Gastrocnemius medialis (tissue), 4 donors: ENCODE results near the gene IFNGR2. TPM values are rescaled to one million over a fixed set of nuclear protein-coding genes. Genes with fewer than 3 reads are reported as not detected.
"Not testable (repeated sequence)": the region's sequence is repeated elsewhere in the genome, so short reads cannot be mapped to it uniquely, and the experiment has no call there.

Source experiments
- ATAC-seq, 2 donors: fragments of 150-250 bp; one replicate each; pipeline ENCODE4 v1.9.1; 2016
- DNase-seq, 2 donors: peaks; one replicate each; pipeline ENCODE4 v3.0.0-alpha.2; 2019
- H3K27ac ChIP-seq, 4 donors: fragments of 200-600 bp; sonication (generic); 1 replicate in 1 of 4; 2 replicates in 3 of 4; pipeline ENCODE4 v1.5.1; 2016 to 2018; ENCODE audit warnings: mild to moderate bottlenecking in 2 of 4, moderate library complexity in 1 of 4
- H3K27me3 ChIP-seq, 3 donors: fragments of 200-600 bp; sonication (generic) in 2 of 3; 1 replicate in 1 of 3; 2 replicates in 2 of 3; pipeline versions ENCODE4 v1.5.1 to v1.6.0; 2016 to 2019; ENCODE audit warnings: mild to moderate bottlenecking in 1 of 3, moderate library complexity in 1 of 3
- H3K36me3 ChIP-seq, 2 donors: fragments of 200-600 bp; sonication (generic) in 1 of 2; one replicate each; pipeline ENCODE4 v1.5.1; 2017 to 2018
- H3K4me1 ChIP-seq, 2 donors: fragments of 200-600 bp; sonication (generic) in 1 of 2; one replicate each; pipeline ENCODE4 v1.5.1; 2016 to 2017; ENCODE audit warnings: mild to moderate bottlenecking in 2 of 2
- H3K4me3 ChIP-seq, 4 donors: fragments of 200-600 bp; sonication (generic) in 3 of 4; 1 replicate in 1 of 4; 2 replicates in 3 of 4; pipeline ENCODE4 v1.5.1; 2016 to 2019; ENCODE audit warnings: mild to moderate bottlenecking in 2 of 4
- H3K9me3 ChIP-seq, 3 donors: fragments of 200-600 bp; sonication (generic) in 2 of 3; 1 replicate in 1 of 3; 2 replicates in 2 of 3; pipeline ENCODE4 v1.5.1; 2016 to 2019
- POLR2A ChIP-seq, 2 donors: fragments of 450-650 bp; IDR thresholded peaks; one replicate each; pipeline ENCODE4 v1.6.1; 2017; ENCODE audit warnings: antibody characterized with exemption in 2 of 2, mild to moderate bottlenecking in 2 of 2, moderate library complexity in 2 of 2
- in situ Hi-C, 4 donors: fragments of 200-750 bp; cut with MboI; loops; one replicate each; pipeline versions ENCODE4 v1.15.0 to v1.8.0; 2017; ENCODE audit warnings: low sequenced_read_pairs in 4 of 4
- intact Hi-C: fragments of 100-400 bp; cut with DNase I; formaldehyde crosslinking; loops from one replicate; pipeline ENCODE4 v1.15.1; 2023; ENCODE audit warnings: low total_unique reads
- total RNA-seq, 4 donors: library from RNA; depleted of rRNA; stranded (reverse); fragments of >200 nt; gene quantifications; one replicate each; pipeline versions ENCODE4 v1.1.0 to v1.2.3, GENCODE V29; 2016
- TF ChIP-seq, protein P1 (sequence below), 5 experiments: fragments of 450-650 bp in 3 of 5; fragments of 200-600 bp in 2 of 5; sonication (generic) in 2 of 5; IDR thresholded peaks in 4 of 5; conservative IDR thresholded peaks in 1 of 5; 1 replicate in 4 of 5; 2 replicates in 1 of 5; pipeline ENCODE4 v1.5.1; 2016 to 2019; ENCODE audit warnings: antibody characterized with exemption in 5 of 5, mild to moderate bottlenecking in 3 of 5, moderate library complexity in 3 of 5

Gene IFNGR2
- total RNA-seq, 4 donors from 2014 or later = 13.9 to 27.6 (median 24.2) TPM

- no peak overlapping the region for H3K4me3 ChIP-seq
- no peaks in the 10 kb centered on the region for H3K36me3 ChIP-seq
- H3K27ac ChIP-seq = peak overlapping the region; percentile 17 to 31 (median 28)
- H3K9me3 ChIP-seq = no peaks in the 10 kb centered on the region
- in situ Hi-C loops (loop anchor here in 3 of 4 donors (5.0 to 25.0 kb wide), 5 partner anchors 80 to 507 kb away; no protein-coding TSS in a partner anchor), intact Hi-C loops (loop anchor here (5.0 kb wide), 1 partner anchor 42 kb away; the partner anchor contains the start of gene IFNGR2)
- peaks cover 0 to 3% of the 10 kb centered on the region in 2 donors for H3K4me1 ChIP-seq
- DNase-seq (no peak), ATAC-seq (no peak)
- H3K27me3 ChIP-seq = no peaks in the 10 kb centered on the region
- TF ChIP-seq POLR2A (IDR thresholded peaks at IDR 0.05) = no peak
- TF ChIP-seq, protein P1, sequence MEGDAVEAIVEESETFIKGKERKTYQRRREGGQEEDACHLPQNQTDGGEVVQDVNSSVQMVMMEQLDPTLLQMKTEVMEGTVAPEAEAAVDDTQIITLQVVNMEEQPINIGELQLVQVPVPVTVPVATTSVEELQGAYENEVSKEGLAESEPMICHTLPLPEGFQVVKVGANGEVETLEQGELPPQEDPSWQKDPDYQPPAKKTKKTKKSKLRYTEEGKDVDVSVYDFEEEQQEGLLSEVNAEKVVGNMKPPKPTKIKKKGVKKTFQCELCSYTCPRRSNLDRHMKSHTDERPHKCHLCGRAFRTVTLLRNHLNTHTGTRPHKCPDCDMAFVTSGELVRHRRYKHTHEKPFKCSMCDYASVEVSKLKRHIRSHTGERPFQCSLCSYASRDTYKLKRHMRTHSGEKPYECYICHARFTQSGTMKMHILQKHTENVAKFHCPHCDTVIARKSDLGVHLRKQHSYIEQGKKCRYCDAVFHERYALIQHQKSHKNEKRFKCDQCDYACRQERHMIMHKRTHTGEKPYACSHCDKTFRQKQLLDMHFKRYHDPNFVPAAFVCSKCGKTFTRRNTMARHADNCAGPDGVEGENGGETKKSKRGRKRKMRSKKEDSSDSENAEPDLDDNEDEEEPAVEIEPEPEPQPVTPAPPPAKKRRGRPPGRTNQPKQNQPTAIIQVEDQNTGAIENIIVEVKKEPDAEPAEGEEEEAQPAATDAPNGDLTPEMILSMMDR (IDR thresholded peaks at IDR 0.05 in 4 of 5, conservative IDR thresholded peaks at IDR 0.05 in 1 of 5) = no peak
These were observed 41.3 kb downstream of the IFNGR2 start for GRCh38 chr21:33444499-33444898.

- H3K4me3 ChIP-seq, H3K9me3 ChIP-seq, ATAC-seq, H3K27ac ChIP-seq, H3K36me3 ChIP-seq, H3K27me3 ChIP-seq, DNase-seq, H3K4me1 ChIP-seq: not testable (repeated sequence)
- intact Hi-C loops = loop anchor here (5.0 kb wide), 1 partner anchor 179 kb away; the partner anchor contains the start of gene IL10RB
- in situ Hi-C loops = loop anchor here (5.0 to 25.0 kb wide), 5 partner anchors 82 to 509 kb away; no protein-coding TSS in a partner anchor
These were observed 43.4 kb downstream of the IFNGR2 start for GRCh38 chr21:33446620-33447019.

DNA sequence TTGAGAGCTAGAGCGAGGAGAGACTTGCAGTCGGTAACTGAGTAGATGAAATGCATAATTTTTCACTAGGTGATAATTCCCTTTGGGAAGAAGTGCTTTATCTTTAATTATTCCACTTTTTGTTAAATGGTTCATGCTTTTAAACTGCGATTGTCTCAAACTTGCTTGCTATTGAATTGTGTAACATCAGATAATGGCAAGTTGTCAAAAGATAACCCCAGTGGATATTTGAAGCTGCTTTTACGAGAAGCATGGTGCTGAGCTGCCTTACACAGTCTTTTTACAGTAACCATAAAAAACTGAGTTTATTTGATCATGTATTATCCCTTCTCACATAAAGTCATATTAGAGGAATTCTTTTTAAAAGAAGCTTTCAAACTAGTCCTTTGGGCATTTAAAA, 46.4 kb downstream of the IFNGR2 start:
- intact Hi-C loops (loop anchor here (5.0 kb wide), 1 partner anchor 182 kb away; the partner anchor contains the start of gene IL10RB), in situ Hi-C loops (loop anchor here (5.0 to 25.0 kb wide), 5 partner anchors 85 to 512 kb away; no protein-coding TSS in a partner anchor)
- Histone ChIP-seq H3K4me3 (no peak overlapping the region), H3K27me3 (no peaks in the 10 kb centered on the region), H3K36me3 (peaks cover 0 to 6% of the 10 kb centered on the region in 2 donors), H3K27ac (no peak overlapping the region), H3K4me1 (no peaks in the 10 kb centered on the region), H3K9me3 (no peaks in the 10 kb centered on the region)
- DNase-seq (no peak), ATAC-seq (no peak)
- TF ChIP-seq POLR2A (IDR thresholded peaks at IDR 0.05) = no peak
- TF ChIP-seq, protein P1 (IDR thresholded peaks at IDR 0.05 in 4 of 5, conservative IDR thresholded peaks at IDR 0.05 in 1 of 5) = no peak

GRCh38 chr21:33451634-33452071, 48.4 kb downstream of the IFNGR2 start:
- Histone ChIP-seq H3K36me3 (peaks cover 0 to 18% of the 10 kb centered on the region in 2 donors), H3K9me3 (no peaks in the 10 kb centered on the region), H3K27ac (no peak overlapping the region), H3K4me1 (no peaks in the 10 kb centered on the region), H3K4me3 (no peak overlapping the region), H3K27me3 (no peaks in the 10 kb centered on the region)
- TF ChIP-seq, protein P1 (IDR thresholded peaks at IDR 0.05 in 4 of 5, conservative IDR thresholded peaks at IDR 0.05 in 1 of 5) = no peak
- no peak for TF ChIP-seq POLR2A (IDR thresholded peaks at IDR 0.05)
- intact Hi-C loops (no loop called here), in situ Hi-C loops (no loop called here)
- ATAC-seq (no peak), DNase-seq (no peak)

DNA sequence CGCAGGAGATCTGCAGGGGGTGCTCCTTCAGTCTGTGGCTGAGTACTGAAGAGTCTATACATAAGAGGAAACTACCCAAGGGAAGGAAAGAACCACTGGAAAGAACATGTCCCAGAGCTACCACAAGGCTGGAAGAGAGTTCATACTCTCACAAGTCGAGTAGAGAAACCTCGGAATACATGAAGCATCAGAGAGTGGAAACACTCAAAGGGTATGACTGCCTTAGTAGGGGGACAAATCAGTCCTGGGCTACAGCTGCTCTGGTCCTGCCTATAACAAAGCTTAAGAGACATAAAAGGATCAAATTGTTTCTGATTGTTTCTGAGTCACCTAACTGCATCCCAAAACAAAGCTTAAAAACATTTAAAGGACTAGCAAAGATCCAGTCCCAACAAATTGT, 49.1 kb downstream of the IFNGR2 start:
- intact Hi-C loops (no loop called here), in situ Hi-C loops (no loop called here)
- no peak for ATAC-seq
- Histone ChIP-seq H3K4me1 (no peaks in the 10 kb centered on the region), H3K27ac (no peak overlapping the region), H3K4me3 (no peak overlapping the region), H3K9me3 (no peaks in the 10 kb centered on the region), H3K27me3 (no peaks in the 10 kb centered on the region), H3K36me3 (peaks cover 0 to 21% of the 10 kb centered on the region in 2 donors)
- TF ChIP-seq, protein P1 (IDR thresholded peaks at IDR 0.05 in 4 of 5, conservative IDR thresholded peaks at IDR 0.05 in 1 of 5) = no peak
- no peak for TF ChIP-seq POLR2A (IDR thresholded peaks at IDR 0.05)
- no peak for DNase-seq
